D721Med (cell line): Measurements from ENCODE around the gene TM2D3.
A peak's percentile ranks its signal among the peaks of the same experiment; 100 is the strongest.

Source experiments
- DNase-seq: peaks from one replicate; pipeline ENCODE4 v3.0.0; 2011; ENCODE audit warnings: low spot score; ENCODE audit not compliant: insufficient read length
- FAIRE-seq: peaks from 2 replicates; lab custom pipeline; 2011; peaks lifted over from hg19 to GRCh38; lab: Jason Lieb, UNC
- TF ChIP-seq, protein P1 (sequence below): IDR thresholded peaks from 2 replicates; pipeline ENCODE4 v1.5.1; 2012; ENCODE audit warnings: mild to moderate bottlenecking, control low read depth; ENCODE audit not compliant: insufficient read depth; ENCODE audit errors: missing control alignments

The TM2D3 gene, protein sequence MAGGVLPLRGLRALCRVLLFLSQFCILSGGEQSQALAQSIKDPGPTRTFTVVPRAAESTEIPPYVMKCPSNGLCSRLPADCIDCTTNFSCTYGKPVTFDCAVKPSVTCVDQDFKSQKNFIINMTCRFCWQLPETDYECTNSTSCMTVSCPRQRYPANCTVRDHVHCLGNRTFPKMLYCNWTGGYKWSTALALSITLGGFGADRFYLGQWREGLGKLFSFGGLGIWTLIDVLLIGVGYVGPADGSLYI

DNA sequence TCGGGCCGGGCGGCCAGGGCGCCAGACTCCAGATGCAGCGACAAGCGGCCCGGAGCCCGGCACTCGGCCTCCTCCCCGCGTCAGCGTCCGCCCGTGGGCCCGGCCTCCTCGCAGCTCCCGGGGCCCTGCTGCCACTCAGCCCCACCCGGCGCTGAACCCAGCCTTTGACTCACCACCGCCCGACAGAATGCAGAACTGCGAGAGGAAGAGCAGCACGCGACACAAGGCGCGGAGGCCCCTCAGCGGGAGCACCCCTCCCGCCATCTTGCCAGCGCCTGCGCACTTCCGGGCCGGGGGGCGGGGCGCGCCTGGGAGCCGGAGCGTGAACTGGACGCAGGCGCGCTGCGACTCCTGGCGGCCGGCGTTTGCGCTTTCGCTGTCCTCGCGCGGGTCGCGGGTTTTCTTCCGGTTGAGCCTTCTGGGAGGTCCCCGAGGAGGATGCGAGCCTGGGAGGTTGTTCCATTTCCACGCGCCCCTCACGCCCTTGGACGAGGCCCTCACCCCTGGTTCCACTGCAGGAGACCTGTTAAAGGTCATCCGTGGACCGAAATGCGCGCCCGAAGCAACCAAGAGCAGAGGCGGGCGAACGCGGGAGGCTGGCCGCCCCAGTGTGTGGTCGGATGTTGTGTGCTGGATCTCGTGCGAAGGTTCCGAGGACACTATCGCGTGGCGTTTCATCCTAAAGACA is at the start of gene TM2D3:
TSS of gene TM2D3 (minus strand) at position 284 of the 688 bp plus-strand sequence. CDS start at position 264, 20 bp downstream.
- no peak for FAIRE-seq
- TF ChIP-seq, protein P1, sequence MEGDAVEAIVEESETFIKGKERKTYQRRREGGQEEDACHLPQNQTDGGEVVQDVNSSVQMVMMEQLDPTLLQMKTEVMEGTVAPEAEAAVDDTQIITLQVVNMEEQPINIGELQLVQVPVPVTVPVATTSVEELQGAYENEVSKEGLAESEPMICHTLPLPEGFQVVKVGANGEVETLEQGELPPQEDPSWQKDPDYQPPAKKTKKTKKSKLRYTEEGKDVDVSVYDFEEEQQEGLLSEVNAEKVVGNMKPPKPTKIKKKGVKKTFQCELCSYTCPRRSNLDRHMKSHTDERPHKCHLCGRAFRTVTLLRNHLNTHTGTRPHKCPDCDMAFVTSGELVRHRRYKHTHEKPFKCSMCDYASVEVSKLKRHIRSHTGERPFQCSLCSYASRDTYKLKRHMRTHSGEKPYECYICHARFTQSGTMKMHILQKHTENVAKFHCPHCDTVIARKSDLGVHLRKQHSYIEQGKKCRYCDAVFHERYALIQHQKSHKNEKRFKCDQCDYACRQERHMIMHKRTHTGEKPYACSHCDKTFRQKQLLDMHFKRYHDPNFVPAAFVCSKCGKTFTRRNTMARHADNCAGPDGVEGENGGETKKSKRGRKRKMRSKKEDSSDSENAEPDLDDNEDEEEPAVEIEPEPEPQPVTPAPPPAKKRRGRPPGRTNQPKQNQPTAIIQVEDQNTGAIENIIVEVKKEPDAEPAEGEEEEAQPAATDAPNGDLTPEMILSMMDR, result peak; percentile 44
- peak; percentile 75 for DNase-seq

DNA sequence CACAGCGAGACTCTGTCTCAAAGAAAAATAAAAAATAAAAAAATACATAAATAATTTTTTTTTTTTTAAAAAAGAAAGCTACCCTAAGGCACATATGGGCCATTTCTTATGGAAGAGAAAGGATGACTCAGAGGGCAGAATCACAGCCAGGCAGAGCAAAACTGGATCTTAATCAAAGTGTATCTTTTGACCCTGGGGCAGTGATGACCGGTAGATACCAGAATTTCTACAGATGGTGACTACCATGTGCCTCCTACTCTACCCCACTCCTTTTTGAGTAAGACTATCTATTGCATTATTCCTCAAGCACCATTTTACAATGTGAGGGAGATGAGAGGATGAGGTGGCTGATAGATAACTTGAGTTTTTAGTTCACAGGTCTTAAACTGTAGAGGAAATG is 46.1 kb upstream of the TM2D3 start:
- TF ChIP-seq, protein P1, result no peak
- no peak for FAIRE-seq
- DNase-seq, result no peak

DNA sequence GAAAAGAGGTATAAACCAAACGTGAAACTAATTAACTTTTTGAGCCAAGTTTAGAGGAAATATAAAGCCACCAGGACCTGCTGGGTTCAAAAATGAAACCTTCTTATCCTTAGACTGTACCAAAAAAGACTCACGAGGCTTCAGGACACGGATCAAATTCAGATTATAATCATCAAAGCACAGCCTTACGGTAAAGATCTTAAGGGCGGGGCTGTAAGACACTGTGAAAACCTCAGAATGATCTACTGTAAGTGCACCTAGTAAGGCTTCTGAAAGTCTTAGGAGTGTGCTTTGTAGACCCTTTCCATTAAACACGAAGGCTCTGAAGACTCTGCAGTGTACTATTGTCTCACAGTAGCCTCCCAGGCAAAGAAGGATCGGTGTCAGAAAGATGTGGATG is 45.3 kb upstream of the TM2D3 start:
- no peak for DNase-seq
- FAIRE-seq, result no peak
- TF ChIP-seq, protein P1, result no peak

DNA sequence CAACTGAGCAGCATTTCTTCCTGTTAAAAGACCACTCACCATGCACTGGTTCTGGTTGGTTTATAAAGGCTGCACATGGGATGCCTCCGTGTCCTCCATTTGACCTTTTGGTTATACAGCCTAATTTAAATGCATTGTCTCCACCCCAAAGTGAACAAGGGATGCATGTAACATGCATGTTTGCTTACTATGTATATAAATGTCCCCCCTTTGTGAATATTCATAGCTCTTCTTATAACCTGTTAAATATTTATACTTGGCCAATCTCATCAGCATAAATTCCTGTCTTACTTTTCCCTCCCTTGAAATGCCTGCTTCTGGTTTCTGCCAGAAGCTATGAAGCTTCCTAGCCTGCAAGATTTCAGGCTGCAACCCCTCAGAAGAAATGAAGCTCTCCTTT is 44.6 kb upstream of the TM2D3 start:
- TF ChIP-seq, protein P1, result no peak
- FAIRE-seq (no peak), DNase-seq (no peak)

DNA sequence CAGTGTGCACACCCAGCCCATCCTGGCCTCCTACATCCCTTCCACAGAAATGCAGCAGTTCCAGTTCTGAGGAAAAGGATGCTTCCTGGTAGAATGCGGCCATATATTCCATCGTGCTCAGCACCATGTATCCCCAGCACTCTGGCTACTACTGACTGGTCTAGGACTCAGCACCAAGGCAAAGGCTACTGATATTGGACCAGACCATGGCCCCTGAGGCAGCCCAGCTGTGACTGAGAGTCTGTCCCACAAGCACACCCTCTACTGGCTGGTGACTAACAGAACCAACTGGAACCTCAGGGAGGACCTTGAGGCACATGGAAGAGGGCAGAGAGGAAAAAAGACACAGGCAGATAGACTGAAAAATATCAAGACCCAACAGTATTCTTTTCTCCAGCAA is 42.1 kb upstream of the TM2D3 start:
- TF ChIP-seq, protein P1, result no peak
- DNase-seq (no peak), FAIRE-seq (no peak)

DNA sequence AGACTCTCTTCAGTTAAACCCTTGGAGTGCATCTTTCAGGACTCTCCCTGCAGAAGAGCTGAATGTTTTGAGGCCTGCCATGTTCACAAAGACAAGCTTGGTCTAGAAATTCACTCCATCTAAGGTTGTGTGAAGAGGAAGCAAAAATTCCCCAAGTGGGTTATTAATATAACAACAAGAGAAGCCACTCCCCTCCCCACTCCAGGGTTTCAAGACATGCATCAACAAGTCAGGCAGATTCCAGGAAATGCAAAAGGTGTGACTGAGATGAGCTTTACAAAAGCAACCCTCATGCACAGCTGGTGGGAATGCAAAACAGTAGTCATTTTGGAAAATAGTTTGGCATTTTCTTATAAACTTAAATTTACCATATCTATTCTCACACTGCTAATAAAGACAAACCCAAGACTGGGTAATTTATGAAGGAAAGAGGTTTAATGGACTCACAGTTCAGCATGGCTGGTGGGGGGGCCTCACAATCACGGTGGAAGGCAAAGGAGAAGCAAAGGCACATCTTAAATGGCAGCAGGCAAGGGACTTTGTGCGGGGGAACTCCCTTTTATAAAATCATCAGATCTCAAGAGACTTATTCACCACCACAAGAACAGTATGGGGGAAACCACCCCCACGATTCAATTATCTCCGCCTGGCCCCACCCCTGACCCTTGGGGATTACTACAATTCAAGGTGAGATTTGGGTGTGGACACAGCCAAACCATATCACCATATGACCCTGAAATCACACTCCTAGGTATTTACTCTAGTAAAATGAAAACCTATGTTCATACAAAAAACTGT is 40.8 kb upstream of the TM2D3 start:
- no peak for DNase-seq
- no peak for FAIRE-seq
- TF ChIP-seq, protein P1, result no peak

DNA sequence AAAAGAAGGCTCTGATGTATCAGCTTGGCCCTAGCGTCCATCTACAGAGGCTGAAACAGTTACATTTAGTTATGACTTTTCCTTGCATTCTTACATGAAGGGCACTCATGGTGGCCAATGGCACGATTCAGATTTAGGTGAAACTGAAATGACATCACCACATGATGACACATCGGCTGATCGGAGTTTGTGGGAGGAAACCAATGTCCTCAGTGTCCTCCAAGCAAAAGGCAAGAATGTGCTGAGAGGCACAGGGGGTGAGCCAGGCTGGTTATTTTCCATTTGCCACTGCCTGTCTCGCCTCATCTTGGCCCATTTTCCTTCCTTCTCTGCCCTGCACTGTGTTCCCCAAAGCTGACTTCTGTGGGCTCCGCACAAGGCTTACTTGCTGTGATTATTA is 37.7 kb upstream of the TM2D3 start:
- TF ChIP-seq, protein P1, result no peak
- FAIRE-seq (no peak), DNase-seq (no peak)
